Stimulated activated CD8-positive, alpha-beta memory T cell treated with anti-CD3 and anti-CD28 coated beads, Interleukin-7, amount 100 ng/mL, for 4 hours (primary cell): ENCODE results near the gene NPBWR2.

ENCODE experiments used
- DNase-seq, 2 donors: peaks; one replicate each; pipeline ENCODE4 v3.0.0-alpha.2; 2020; ENCODE audit warnings: low read depth in 2 of 2

Gene NPBWR2, protein sequence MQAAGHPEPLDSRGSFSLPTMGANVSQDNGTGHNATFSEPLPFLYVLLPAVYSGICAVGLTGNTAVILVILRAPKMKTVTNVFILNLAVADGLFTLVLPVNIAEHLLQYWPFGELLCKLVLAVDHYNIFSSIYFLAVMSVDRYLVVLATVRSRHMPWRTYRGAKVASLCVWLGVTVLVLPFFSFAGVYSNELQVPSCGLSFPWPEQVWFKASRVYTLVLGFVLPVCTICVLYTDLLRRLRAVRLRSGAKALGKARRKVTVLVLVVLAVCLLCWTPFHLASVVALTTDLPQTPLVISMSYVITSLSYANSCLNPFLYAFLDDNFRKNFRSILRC

DNA sequence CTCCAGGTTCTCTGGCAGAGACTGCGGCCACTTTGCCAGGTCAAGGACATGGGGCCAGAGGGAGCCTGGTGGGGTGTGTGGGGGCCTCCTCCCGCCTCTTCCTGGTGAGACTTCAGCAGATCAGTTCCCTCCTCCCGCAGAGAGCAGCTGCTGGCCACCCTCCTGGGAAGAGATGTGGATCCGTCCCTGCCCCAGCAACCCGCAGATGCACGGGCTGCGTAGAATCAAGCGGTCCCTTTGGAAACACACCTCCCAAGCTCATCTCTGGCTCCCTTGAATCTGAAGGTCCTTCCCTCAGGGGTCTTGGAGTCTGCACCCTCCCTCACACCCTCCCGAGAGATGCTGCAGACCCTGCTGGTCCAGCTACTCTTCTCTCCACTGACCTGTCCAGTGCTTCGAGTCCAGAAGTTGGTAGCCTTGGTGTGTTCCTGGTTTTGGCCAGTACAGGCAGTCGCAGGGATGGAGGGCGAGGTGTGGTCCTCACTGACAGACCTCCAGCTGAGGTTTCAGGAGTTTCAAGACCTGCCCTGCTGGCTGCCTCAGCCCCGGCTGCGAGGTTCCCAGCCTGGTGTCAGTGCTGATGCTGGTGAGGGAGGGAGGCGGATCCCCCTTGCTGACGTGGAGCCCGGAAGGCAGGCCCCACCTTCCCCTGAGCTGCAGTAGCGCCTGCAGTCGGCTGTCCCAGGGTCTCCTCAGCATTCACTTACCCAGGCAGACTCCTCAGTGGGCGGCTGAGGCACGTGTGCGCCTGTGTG lies at the start of gene NPBWR2:
Gene NPBWR2, minus strand, starts transcription at position 585 of the 755 bp plus-strand sequence. CDS start 734 bp downstream, outside the sequence.
- no peak for DNase-seq

DNA sequence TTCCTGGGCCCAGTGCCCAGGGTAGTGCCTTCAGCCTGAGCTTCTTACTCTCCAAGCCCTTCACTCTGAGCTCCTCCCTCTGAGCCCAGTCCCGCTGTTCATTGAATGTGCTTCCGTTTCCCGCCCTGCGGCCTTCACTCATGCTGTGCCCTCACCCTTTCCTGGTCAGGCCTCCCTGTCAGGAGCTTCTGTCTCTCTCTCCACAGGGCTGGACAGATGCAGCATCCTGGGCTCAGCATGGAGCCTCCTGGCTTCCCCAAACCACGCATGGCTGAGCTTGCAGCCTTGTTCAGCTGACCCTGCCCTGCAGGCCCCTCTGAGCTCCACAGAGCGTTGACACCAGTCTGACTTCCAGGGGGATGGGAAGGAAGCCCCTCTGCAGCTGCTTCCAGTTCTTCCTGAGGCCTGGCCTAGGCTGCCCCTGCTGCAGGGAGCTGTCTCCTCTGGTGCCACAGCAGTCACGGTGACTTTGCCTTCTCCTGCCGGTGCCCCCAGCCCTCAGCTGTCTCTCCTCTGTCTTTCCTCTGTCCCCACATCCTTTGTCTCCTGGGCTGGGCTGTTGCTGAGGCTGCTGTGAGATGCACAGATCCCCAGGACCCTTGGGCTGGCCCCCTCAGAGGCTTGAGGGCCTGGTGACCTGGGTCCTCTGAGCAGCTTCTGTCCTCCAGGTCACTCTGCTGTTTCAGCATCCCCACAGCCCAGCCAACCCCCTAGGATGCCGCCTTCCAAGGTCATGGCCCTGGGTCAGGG lies 48.9 kb upstream of the NPBWR2 start:
- no peak for DNase-seq

DNA sequence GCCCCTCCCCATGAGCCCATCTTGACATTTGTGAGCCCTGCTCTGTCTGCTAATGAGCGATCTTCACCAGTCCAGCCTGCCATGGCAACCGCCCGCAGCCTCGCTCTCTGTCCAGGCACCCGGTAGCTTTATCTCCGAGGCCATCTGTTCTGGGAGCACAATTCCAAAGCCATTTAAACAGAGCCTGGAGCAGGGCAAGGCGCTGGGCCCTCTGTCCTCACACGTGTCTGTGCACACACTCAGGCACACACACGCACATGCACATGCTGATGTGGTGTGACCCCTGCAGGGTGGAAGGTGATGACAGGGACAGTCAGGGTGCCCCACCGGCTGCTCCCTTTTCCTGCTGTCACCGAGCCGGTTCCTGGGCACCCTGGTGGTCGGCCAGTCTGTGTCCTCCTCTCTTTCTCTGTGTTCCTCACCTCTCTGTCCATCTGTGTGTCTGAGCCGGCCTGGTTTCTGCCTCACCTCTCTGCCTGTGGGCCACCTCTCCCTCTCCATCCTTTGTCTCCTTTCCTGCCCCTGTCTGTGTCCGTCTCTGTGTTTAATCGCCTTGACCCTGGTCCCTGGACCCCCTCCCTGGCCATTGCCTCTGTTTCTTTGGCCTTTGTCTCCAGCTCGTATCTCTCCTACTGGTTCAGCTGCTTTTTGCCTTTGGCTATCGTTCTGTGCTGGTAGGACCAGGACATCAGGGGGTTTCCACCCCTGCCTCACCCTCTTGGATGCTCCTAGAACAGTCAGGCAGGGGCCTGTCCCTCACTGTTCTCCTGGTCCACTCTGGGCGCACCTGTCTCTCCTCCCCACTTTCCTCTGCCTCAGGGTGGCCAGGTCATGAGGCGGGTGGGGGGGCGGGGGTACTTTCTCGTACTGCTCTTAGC lies 48.1 kb upstream of the NPBWR2 start:
- no peak for DNase-seq

DNA sequence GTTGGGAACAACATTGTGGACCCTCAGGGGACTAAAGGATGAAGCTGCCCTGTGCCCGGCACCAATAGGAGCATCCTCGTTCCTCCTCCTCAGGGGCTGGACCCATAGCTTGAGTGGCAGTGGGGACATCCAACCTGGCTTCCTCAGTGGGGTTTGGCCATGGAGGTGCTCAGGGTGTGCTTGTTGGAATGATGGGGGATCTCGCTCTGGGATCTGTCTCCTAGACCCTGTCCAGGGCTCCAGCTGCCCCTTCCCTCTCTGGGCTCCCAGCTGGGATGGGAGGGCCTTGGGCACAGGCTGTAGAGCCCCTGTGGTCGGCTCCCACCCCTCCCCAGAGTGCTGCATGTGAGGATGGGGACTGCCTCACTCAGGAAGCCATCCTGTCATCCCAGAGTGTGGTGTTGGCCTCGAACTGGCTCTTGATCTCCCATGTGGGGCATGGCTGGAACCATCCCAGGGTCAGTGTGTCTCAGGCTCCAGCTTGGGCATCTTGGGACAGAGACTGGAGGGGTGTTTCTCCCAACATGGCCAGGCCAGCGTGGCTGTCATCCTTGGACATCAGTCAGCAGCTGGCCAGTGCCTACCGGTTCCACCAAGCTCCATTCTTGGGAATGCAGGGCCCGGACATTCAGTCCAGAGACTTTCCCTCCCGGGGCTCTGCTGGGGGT lies 47.4 kb upstream of the NPBWR2 start:
- DNase-seq = no peak

DNA sequence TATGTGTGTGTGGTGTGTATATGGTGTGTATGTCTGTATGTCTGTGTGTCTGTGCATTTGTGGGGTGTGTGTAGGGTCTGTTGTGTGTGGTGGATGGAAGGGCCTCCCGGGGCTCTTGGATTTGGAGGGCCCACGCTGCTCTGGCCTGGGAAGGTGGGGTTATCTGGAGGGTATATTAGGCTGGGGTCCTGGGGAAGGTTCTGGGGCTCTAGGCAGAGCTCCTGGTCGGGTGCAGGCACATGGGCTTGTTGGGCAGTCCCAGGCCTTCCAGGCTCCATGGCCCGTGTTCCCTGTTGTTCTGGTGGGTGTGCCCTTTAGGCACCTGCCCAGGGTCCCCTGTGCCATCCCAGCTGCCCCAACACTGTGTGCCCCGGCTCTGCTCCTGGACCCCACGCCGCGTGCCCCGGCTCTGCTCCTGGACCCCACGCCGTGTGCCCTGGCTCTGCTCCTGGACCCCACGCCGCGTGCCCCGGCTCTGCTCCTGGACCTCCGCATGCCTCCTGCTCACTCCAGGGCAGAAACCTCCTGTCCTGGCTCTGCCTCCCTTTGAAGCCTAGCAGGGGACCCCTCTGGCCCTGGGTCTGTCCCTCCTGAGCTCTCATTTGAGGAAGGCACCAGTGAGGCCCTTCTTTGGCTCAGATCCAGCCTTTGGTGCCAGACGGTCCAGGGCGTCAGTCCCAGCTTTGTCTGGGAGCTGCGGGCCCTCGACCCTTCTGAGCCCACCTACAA lies 46.7 kb upstream of the NPBWR2 start:
- no peak for DNase-seq

DNA sequence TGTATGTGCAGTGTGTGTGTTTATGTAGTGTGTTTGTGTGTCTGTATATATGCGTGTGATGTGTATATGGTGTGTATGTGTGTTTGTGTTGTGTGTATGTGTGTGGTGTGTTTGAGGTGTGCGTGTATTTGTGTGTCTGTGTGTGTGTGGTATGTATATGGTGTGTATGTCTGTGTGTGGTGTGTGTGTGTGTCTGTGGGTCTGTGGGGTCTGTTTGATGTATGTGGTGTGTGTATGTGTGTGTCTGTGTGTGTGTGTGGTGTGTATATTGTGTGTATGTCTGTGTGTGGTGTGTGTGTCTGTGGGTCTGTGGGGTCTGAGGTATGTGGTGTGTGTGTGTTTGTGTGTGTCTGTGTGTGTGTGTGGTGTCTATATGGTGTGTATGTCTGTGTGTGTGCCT lies 46.0 kb upstream of the NPBWR2 start:
- no peak for DNase-seq

DNA sequence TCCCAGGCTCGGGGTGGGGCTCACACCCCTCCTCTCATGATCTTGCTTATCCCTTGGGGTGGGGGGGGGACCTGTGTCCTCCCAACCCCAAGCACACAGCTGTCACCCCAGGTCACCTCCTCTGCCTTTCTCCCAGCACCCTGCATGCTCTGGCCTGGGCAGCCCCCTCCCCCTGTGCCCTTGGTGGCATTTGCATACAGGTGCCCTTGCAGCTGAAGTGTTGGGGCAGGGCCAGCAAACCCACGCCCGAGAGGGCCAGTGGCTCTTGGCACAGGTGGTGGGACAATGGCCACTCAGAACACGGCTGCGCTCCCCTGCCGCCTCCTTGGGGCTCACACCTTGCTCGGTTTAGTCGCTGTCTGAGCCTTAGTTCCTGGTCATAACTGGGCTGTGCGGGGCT lies 45.5 kb upstream of the NPBWR2 start:
- DNase-seq = no peak

DNA sequence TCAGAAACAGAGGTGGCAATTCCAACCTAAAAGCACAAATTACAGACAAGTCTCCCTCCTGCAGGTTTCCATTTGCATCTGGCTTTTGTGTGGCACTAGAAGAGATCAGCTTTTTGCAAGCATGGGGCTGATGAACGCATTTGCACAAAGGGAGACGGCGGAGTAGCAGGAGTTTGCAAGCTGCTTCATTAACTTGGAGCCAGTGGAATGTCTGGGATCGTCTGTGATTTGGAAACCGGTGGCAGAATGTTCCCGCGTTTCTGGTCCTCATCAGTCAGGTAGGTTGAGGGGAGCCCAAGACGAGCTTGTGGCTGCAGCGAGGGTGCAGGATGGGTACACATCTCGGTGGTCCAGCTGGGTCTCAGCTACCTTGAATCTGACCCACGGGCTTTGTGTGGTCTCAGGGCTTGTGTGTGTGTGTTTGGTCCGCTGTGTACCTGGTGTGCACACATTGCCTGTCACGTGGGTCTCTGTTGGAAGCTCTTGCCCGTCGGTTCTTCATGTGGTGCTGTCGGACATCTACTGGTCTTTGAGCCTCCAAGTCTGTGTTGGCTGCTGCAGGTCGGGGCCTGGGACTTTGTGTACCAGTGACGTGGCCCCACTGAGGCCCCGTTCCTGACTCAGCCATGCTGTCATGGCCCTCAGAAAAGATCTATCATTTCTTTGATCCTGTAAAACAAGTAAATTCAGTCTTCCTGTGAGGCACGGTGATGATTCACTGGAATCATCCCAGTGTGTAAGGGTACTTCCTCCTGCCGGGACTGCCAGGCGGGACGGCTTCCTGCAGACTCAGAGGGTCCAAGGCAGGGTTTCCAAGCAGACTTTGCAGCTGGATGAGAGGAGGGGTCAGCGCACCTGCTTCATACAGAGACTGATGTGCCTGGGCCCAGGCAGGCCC lies 44.5 kb upstream of the NPBWR2 start:
- no peak for DNase-seq

DNA sequence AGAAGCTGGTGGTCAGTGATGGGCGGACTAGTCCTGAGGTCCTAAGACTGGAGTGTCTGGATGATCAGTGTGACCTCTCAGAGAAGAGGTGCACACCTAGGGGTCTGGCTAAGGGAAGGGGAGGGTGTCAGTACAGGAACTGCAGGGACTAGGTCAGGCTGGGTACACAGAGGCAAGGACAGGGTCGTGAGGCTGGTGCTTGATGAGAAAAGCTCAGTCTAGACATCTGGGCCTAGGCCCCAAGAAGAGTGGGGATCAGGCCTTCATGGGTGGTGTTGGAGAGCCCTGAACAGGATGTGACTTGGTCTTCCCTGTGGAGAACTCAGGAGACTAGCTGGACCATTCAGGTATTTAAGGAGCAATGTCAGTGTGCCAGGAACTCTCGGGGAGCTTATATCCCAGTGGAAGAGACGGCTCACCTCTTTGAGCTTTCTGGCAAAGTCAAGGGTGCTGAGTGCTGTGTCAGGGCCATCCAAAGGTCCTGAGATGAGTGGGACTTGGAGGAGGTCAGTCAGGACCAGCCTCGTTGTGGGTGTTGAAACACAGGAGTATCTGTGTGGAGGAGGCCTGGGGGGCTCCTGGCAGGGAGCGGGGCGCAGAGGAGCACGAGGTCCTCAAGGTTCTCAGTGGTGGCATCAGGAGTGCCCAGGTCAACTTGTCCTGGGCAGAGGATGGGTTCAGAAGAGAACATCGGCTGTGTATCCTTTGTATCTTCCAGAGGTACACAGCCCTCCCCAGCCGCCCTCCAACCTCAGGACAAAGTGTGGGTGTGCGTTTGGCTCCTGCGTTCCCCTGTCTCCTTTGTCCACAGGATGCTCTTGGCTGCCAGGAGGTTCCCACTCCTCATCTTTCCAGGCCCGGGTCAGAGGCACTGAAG lies 43.6 kb upstream of the NPBWR2 start:
- no peak for DNase-seq

DNA sequence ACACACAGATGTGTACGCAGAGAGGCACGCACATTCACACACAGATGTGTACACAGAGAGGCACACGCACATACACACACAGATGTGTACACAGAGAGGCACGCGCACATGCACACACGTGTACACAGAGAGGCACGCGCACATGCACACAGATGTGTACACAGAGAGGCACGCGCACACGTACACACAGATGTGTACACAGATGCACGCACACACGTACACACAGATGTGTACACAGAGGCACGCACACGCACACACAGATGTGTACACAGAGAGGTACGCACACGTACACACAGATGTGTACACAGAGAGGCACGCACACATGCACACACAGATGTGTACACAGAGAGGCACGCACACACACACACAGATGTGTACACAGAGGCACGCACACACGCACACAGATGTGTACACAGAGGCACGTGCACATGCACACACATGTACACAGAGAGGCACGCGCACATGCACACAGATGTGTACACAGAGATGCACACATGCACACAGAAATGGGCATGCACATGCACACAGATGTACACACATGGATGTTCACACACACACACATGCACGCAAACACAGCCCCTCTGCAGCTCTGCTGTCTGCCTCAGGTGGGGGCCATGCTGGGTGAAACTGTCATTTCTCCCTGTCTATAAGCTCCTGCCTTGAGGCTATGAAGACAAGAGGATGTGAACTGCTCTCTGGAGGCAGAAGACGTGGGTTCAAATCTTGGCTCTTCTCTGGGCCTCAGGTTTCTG lies 42.6 kb upstream of the NPBWR2 start:
- DNase-seq = no peak

DNA sequence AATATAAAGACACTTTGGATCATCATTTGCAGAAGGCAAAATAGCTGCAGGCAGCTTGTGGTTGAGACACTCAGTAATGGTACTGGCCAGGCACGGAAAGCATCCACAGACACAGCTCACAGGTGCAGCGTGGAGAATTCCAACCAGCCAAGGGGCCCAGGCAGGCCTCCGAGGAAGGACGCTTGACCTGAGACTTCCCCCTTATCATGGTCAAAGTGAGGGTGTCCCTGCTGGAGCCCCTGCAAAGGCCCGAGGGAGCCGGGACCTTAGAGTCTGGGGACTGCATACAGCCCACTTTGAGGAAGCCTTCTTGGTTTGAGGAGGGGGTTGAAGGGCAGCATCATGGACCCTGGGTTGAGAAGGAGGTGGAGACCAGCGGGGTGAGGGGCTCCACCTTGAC lies 41.8 kb upstream of the NPBWR2 start:
- no peak for DNase-seq

DNA sequence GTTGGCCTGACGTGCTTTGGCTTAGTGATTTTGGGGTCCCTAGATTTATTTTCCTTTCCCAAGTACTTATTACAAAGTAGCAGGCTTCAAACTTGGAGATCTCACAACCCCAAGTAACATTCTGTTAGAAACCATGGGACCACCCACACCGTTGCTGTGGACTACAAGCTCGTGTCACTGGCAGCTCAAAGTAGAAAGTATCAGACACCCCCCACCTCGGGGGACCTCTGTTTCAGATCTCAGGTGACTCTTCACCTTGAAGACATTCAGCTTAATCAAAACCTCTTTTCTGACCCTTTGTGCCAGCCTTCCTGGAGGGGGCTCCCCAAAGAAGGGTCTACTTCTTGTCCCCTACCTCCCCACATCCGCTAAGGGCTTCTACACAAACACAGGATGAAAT lies 41.2 kb upstream of the NPBWR2 start:
- no peak for DNase-seq

DNA sequence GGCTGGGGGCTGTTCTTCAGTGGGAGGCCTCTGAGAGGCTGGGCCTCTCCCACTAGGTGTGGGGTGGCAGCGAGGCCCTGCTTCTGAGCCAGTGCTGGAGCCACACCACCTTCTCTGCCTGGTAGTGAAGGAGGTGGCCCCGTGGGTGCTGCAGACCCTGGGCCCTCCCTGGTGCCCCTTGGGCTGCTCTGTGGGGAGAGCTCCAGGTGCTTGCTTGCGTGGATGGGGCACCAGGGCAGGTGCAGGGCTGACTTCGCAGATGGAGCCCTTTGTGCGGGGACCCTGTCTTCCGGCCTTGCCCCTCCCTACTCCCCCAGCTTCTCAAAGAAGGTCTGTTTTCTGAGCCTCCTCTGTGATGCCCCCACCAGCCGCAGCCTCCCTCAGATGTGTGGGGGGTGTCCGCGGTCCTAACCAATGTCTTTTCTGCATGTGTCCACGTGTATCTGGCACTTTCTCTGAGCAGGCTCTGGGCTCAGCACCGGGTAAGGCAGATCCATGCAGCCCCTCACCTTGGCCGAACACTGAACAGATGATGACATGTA lies 39.6 kb upstream of the NPBWR2 start:
- no peak for DNase-seq

DNA sequence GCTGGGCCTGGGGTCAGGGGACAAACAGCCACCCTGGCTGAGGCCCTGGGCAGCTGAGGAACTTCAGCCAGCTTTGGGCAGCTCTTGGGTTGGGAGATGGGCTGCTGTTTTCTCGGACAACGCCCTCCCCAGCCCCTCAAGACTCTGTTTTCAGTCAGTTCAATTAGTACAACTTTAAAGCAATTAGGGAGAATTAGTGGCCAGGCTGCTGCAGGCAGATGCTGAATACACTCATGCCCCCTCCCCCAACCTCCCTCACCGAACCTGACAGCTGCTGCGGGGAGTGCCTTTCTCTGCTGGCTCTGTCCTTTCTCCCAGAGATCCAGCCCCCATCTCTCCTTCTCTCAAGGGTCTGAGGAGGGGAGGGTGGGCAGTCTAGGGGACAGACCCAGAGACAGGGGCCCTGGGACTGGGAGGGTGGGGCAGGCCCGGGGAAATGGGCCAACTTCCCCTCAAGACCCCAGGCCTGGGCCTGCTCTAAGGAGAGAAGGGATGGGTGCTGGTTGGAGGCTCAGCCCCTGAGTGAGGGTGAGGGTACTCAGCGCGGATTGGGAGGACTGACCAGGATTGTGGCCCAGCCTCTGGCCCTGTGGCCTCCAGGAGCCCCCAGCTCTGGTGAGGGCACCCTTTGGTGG lies 39.1 kb upstream of the NPBWR2 start:
- DNase-seq = no peak

DNA sequence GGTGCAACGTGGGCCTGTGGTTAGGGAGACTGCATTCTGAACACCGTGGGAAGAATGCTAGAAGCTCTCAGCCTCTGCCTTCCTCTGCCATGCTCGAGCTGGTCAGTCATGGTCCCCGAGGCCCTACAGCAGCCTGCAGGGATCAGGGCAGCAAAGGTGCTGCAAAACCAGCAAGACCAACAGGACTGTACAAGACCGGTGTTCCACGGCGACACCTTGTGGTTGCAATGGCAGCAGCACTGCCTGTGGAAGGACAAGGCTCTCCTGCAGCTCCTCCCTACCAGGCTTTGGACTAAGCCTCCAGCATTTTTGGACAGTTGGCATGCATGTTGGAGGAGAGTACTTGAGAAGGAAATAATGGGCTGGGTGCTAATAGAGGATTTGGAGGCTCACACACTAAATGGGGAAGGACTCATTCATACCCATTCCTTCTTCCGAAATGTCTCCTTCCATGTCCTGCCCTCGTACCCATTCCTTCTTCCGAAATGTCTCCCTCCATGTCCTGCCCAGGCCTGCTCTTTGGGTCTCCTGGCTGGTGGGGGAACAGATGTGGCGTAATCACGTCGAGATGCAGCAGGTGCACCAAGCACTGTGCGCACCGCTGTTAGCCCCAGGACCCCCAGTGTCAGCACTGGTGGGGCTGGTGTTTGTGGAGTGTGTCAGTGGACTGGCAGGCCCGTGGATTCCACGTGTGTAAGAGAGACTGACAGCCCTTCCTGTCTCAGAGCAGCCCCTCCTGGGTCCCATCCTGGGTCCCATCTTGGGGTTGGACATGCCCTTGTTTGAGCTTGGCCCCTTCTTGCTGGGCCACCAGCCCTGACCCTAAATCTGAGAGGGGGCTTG lies 38.3 kb upstream of the NPBWR2 start:
- DNase-seq = no peak
